HepG2 (cell line): ENCODE results near the gene EMP2. TPM values are rescaled to one million over a fixed set of nuclear protein-coding genes. Genes with fewer than 3 reads are reported as not detected.

ENCODE experiments used
- CREB1 ChIP-seq, 2 experiments: fragments of 450-650 bp in 1 of 2; IDR thresholded peaks; 2 replicates each; pipeline ENCODE4 v1.6.1; 2016 to 2017; ENCODE audit warnings: control low read depth in 1 of 2, mild to moderate bottlenecking in 1 of 2, missing compliant biosample characterization in 1 of 2, missing genetic modification characterization in 1 of 2
- GTF2F1 ChIP-seq: fragments of 150-350 bp; IDR thresholded peaks from 2 replicates; pipeline ENCODE4 v1.6.1; 2014; ENCODE audit warnings: low read length
- HCFC1 ChIP-seq: fragments of 150-350 bp; IDR thresholded peaks from 2 replicates; pipeline ENCODE4 v1.6.1; 2014; ENCODE audit warnings: low read depth, low read length
- HOXA5 ChIP-seq: sonication (generic); formaldehyde crosslinking; IDR thresholded peaks from 2 replicates; pipeline ENCODE4 v1.4.0; 2020; ENCODE audit warnings: missing genetic modification reagents
- KAT2B ChIP-seq: fragments of 150-350 bp; IDR thresholded peaks from 2 replicates; pipeline ENCODE4 v1.6.1; 2014; ENCODE audit warnings: low read depth, low read length, borderline replicate concordance
- KLF6 ChIP-seq: IDR thresholded peaks from 2 replicates; pipeline ENCODE4 v1.8.0; 2016; ENCODE audit warnings: missing biosample characterization, missing genetic modification reagents
- MED8 ChIP-seq: sonication (generic); formaldehyde crosslinking; IDR thresholded peaks from 2 replicates; pipeline ENCODE4 v1.8.1; 2023; ENCODE audit warnings: mild to moderate bottlenecking, missing genetic modification reagents; ENCODE audit not compliant: insufficient replicate concordance
- REPIN1 ChIP-seq: sonication (generic); formaldehyde crosslinking; IDR thresholded peaks from 2 replicates; pipeline ENCODE4 v1.8.0; 2022; ENCODE audit warnings: missing genetic modification reagents, low read depth, mild to moderate bottlenecking, borderline replicate concordance
- RFX5 ChIP-seq: IDR thresholded peaks from 2 replicates; pipeline ENCODE4 v1.6.1; 2011; ENCODE audit warnings: low read depth, low read length, improper control_type of control experiment
- SOX5 ChIP-seq: IDR thresholded peaks from 2 replicates; pipeline ENCODE4 v1.6.1; 2016; ENCODE audit warnings: borderline replicate concordance
- TBX3 ChIP-seq: fragments of 450-650 bp; IDR thresholded peaks from 2 replicates; pipeline ENCODE4 v1.6.1; 2017; ENCODE audit warnings: antibody characterized with exemption, mild to moderate bottlenecking, inconsistent platforms, borderline replicate concordance
- TSC22D2 ChIP-seq: sonication (generic); formaldehyde crosslinking; IDR thresholded peaks from 2 replicates; pipeline ENCODE4 v1.5.1; 2020; ENCODE audit warnings: missing genetic modification reagents, mild to moderate bottlenecking, borderline replicate concordance
- YY1 ChIP-seq: IDR thresholded peaks from 2 replicates; pipeline ENCODE4 v1.6.1; 2011; ENCODE audit warnings: low read length, low read depth, moderate library complexity, mild to moderate bottlenecking; ENCODE audit not compliant: insufficient read depth, insufficient replicate concordance
- ZMAT3 ChIP-seq: sonication (generic); formaldehyde crosslinking; conservative IDR thresholded peaks from 2 replicates; pipeline ENCODE4 v1.7.0; 2021; ENCODE audit warnings: missing genetic modification reagents
- ZNF282 ChIP-seq: fragments of 450-650 bp; IDR thresholded peaks from 2 replicates; pipeline ENCODE4 v1.6.1; 2018; ENCODE audit not compliant: partially characterized antibody
- ZNF501 ChIP-seq: sonication (generic); formaldehyde crosslinking; IDR thresholded peaks from 2 replicates; pipeline ENCODE4 v1.5.1; 2020; ENCODE audit warnings: mild to moderate bottlenecking, moderate library complexity, missing genetic modification reagents
- ZNF552 ChIP-seq: sonication (generic); formaldehyde crosslinking; IDR thresholded peaks from 2 replicates; pipeline ENCODE4 v1.9.0; 2022; ENCODE audit warnings: missing genetic modification reagents, mild to moderate bottlenecking, borderline replicate concordance
- ZNF564 ChIP-seq: sonication (generic); formaldehyde crosslinking; IDR thresholded peaks from 2 replicates; pipeline ENCODE4 v1.8.1; 2023; ENCODE audit warnings: mild to moderate bottlenecking, missing genetic modification reagents
- ZNF570 ChIP-seq: sonication (generic); formaldehyde crosslinking; IDR thresholded peaks from 2 replicates; pipeline ENCODE4 v1.4.0; 2020; ENCODE audit warnings: mild to moderate bottlenecking, missing genetic modification reagents, borderline replicate concordance
- ZNF598 ChIP-seq: sonication (generic); formaldehyde crosslinking; IDR thresholded peaks from 2 replicates; pipeline ENCODE4 v1.5.1; 2020; ENCODE audit warnings: mild to moderate bottlenecking, missing genetic modification reagents, borderline replicate concordance
- ZNF607 ChIP-seq: sonication (generic); formaldehyde crosslinking; IDR thresholded peaks from 2 replicates; pipeline ENCODE4 v1.5.1; 2020; ENCODE audit warnings: missing genetic modification reagents, mild to moderate bottlenecking, borderline replicate concordance
- ZSCAN9 ChIP-seq: IDR thresholded peaks from 2 replicates; pipeline ENCODE4 v1.6.1; 2016; ENCODE audit warnings: borderline replicate concordance
- polyA plus RNA-seq, 8 experiments: library from polyadenylated mRNA; depleted of rRNA in 3 of 8; stranded (reverse) in 7 of 8; unstranded in 1 of 8; fragments of >200 nt; fragmentation: Illumina TruSeq in 4 of 8; extraction: Trizol in 4 of 8; gene quantifications; 2 replicates each; pipeline versions ENCODE4 v1.2.1 to v1.2.3, GENCODE V29; 2011 to 2016; ENCODE audit warnings: low read depth in 4 of 8, missing spikeins in 1 of 8, mixed read lengths in 1 of 8; ENCODE audit not compliant: insufficient read depth in 1 of 8
- total RNA-seq, 5 experiments: library from RNA; depleted of rRNA; stranded (reverse); fragments of >200 nt; fragmentation: Illumina TruSeq; extraction: Trizol; gene quantifications; 2 replicates each; pipeline ENCODE4 v1.2.3, GENCODE V29; 2016; ENCODE audit warnings: low read depth in 1 of 5
- TF ChIP-seq, protein P1 (sequence below): sonication (generic); formaldehyde crosslinking; IDR thresholded peaks from 2 replicates; pipeline ENCODE4 v1.8.0; 2022; ENCODE audit warnings: low read depth, missing genetic modification reagents
- TF ChIP-seq, protein P2 (sequence below): sonication (generic); formaldehyde crosslinking; conservative IDR thresholded peaks from 2 replicates; pipeline ENCODE4 v1.5.0; 2020; ENCODE audit warnings: missing genetic modification reagents
- TF ChIP-seq, protein P3 (sequence below): sonication (generic); formaldehyde crosslinking; IDR thresholded peaks from 2 replicates; pipeline ENCODE4 v1.8.1; 2022; ENCODE audit warnings: mild to moderate bottlenecking, missing genetic modification reagents
- TF ChIP-seq, protein P4 (sequence below): IDR thresholded peaks from 2 replicates; pipeline ENCODE4 v1.6.1; 2018; ENCODE audit warnings: missing genetic modification reagents

Gene EMP2
- total and polyA plus RNA-seq, 2 of the 13 experiments (the other 11 are each of a cell fraction or from before 2014, with no cell fraction given), result 24.6 to 91.2 TPM

DNA sequence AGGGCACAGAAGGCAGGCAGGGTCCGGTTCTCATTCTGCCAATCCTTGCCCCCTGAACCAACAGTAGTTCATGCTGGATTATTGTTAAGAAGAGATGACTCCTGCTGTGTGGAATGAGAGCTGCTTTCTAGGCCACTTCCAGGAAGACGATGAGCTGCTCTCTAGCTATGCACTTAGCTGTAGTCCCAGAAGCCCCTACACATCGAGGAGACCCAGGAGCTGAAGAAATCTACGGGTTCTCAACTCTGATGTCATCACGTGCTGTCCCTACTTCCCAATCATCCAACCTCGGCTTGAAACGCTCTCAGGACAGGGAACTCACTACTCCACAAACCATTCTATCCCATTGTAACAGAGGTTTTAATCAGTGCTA, 29.0 kb upstream of the EMP2 start (continued):
- 0 out of 2 replicates have a peak, but pooled peaks have one; percentile 4 for TF ChIP-seq CREB1 (IDR thresholded peaks at IDR 0.05)
- TF ChIP-seq CREB1 (CRISPR knock-in tag; IDR thresholded peaks at IDR 0.05), result no peak
- TF ChIP-seq GTF2F1, result 0 out of 2 replicates have a peak, but pooled peaks have one; percentile 1
- TF ChIP-seq TBX3, result no peak
- TF ChIP-seq HOXA5 (CRISPR knock-in tag), result no peak
- TF ChIP-seq ZNF564 (CRISPR knock-in tag), result no peak
- no peak for TF ChIP-seq ZNF570
- TF ChIP-seq, protein P1, sequence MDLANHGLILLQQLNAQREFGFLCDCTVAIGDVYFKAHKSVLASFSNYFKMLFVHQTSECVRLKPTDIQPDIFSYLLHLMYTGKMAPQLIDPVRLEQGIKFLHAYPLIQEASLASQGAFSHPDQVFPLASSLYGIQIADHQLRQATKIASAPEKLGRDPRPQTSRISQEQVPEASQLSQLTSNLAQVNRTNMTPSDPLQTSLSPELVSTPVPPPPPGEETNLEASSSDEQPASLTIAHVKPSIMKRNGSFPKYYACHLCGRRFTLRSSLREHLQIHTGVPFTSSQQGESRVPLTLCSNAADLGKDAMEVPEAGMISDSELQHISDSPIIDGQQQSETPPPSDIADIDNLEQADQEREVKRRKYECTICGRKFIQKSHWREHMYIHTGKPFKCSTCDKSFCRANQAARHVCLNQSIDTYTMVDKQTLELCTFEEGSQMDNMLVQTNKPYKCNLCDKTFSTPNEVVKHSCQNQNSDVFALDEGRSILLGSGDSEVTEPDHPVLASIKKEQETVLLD (CRISPR knock-in tag), result no peak
- TF ChIP-seq ZMAT3 (CRISPR knock-in tag), result no peak
- no peak for TF ChIP-seq KAT2B
- TF ChIP-seq, protein P2, sequence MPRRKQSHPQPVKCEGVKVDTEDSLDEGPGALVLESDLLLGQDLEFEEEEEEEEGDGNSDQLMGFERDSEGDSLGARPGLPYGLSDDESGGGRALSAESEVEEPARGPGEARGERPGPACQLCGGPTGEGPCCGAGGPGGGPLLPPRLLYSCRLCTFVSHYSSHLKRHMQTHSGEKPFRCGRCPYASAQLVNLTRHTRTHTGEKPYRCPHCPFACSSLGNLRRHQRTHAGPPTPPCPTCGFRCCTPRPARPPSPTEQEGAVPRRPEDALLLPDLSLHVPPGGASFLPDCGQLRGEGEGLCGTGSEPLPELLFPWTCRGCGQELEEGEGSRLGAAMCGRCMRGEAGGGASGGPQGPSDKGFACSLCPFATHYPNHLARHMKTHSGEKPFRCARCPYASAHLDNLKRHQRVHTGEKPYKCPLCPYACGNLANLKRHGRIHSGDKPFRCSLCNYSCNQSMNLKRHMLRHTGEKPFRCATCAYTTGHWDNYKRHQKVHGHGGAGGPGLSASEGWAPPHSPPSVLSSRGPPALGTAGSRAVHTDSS (CRISPR knock-in tag), result no peak
- no peak for TF ChIP-seq ZNF552 (CRISPR knock-in tag)
- TF ChIP-seq ZSCAN9 (CRISPR knock-in tag), result no peak
- no peak for TF ChIP-seq RFX5
- 0 out of 2 replicates have a peak, but pooled peaks have one; percentile 1 for TF ChIP-seq ZNF501 (CRISPR knock-in tag)
- no peak for TF ChIP-seq HCFC1
- TF ChIP-seq YY1, result no peak
- TF ChIP-seq KLF6 (CRISPR knock-in tag), result no peak
- TF ChIP-seq REPIN1 (CRISPR knock-in tag), result no peak
- TF ChIP-seq MED8 (CRISPR knock-in tag), result no peak
- TF ChIP-seq TSC22D2 (CRISPR knock-in tag), result no peak
- TF ChIP-seq ZNF282, result no peak
- TF ChIP-seq, protein P3, sequence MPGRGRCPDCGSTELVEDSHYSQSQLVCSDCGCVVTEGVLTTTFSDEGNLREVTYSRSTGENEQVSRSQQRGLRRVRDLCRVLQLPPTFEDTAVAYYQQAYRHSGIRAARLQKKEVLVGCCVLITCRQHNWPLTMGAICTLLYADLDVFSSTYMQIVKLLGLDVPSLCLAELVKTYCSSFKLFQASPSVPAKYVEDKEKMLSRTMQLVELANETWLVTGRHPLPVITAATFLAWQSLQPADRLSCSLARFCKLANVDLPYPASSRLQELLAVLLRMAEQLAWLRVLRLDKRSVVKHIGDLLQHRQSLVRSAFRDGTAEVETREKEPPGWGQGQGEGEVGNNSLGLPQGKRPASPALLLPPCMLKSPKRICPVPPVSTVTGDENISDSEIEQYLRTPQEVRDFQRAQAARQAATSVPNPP (CRISPR knock-in tag), result no peak
- no peak for TF ChIP-seq ZNF598 (CRISPR knock-in tag)
- no peak for TF ChIP-seq ZNF607 (CRISPR knock-in tag)
- peak; percentile 11; the same call in 1 of the 2 replicates for TF ChIP-seq SOX5
- TF ChIP-seq, protein P4, sequence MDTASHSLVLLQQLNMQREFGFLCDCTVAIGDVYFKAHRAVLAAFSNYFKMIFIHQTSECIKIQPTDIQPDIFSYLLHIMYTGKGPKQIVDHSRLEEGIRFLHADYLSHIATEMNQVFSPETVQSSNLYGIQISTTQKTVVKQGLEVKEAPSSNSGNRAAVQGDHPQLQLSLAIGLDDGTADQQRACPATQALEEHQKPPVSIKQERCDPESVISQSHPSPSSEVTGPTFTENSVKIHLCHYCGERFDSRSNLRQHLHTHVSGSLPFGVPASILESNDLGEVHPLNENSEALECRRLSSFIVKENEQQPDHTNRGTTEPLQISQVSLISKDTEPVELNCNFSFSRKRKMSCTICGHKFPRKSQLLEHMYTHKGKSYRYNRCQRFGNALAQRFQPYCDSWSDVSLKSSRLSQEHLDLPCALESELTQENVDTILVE, result no peak
